WTC11 (cell line): Measurements from ENCODE around the gene ALKBH8. TPM values are rescaled to one million over a fixed set of nuclear protein-coding genes. Genes with fewer than 3 reads are reported as not detected.

Experiments used
- ATAC-seq: fragments of 200-7000 bp; cut with Tn5 transposase; 2 replicates; pipeline ENCODE4 v1.10.0; 2021; ENCODE audit warnings: mild to moderate bottlenecking, moderate library complexity
- CTCF ChIA-PET: fragments of 300-600 bp; sonication (Branson Sonifier 250); formaldehyde crosslinking; loops from one replicate; lab custom pipeline; 2021; ENCODE audit warnings: antibody characterized with exemption; lab: Charles Lee
- POLR2A ChIA-PET: fragments of 350-600 bp; sonication (Branson Sonifier 250); formaldehyde crosslinking; loops from one replicate; lab custom pipeline; 2021; ENCODE audit warnings: antibody characterized with exemption; lab: Charles Lee
- DNase-seq: peaks from one replicate; pipeline ENCODE4 v3.0.0; 2021; ENCODE audit warnings: low spot score
- H3K27ac Mint-ChIP-seq: 2 replicates; pipeline ENCODE4 v1.8.0; 2021; ENCODE audit warnings: mixed read lengths
- H3K27me3 Mint-ChIP-seq: 2 replicates; pipeline ENCODE4 v1.8.0; 2021; ENCODE audit warnings: low read depth, mild to moderate bottlenecking, moderate library complexity, mixed read lengths
- H3K36me3 Mint-ChIP-seq: 2 replicates; pipeline ENCODE4 v1.8.0; 2021; ENCODE audit warnings: mixed read lengths
- H3K4me1 Mint-ChIP-seq: 2 replicates; pipeline ENCODE4 v1.8.0; 2022; ENCODE audit warnings: mixed read lengths
- H3K4me3 Mint-ChIP-seq: 2 replicates; pipeline ENCODE4 v1.8.0; 2021; ENCODE audit warnings: mild to moderate bottlenecking, moderate library complexity, mixed read lengths
- H3K9me3 Mint-ChIP-seq: 2 replicates; pipeline ENCODE4 v1.8.0; 2021; ENCODE audit warnings: mixed read lengths
- E2F1 ChIP-seq: sonication (generic); formaldehyde crosslinking; IDR thresholded peaks from 2 replicates; pipeline ENCODE4 v1.8.0; 2022; ENCODE audit warnings: mild to moderate bottlenecking, missing genetic modification reagents
- ELF4 ChIP-seq: sonication (generic); formaldehyde crosslinking; IDR thresholded peaks from 2 replicates; pipeline ENCODE4 v1.8.1; 2022; ENCODE audit warnings: low read depth, mild to moderate bottlenecking, moderate library complexity, missing genetic modification reagents
- ESRRA ChIP-seq: sonication (generic); formaldehyde crosslinking; IDR thresholded peaks from 2 replicates; pipeline ENCODE4 v1.8.1; 2022; ENCODE audit warnings: mild to moderate bottlenecking, missing genetic modification reagents, borderline replicate concordance
- GABPB1 ChIP-seq: sonication (generic); formaldehyde crosslinking; IDR thresholded peaks from 2 replicates; pipeline ENCODE4 v1.8.1; 2023; ENCODE audit warnings: mild to moderate bottlenecking, missing genetic modification reagents
- GRHL2 ChIP-seq: fragments of 250-450 bp; sonication (Bioruptor Pico); IDR thresholded peaks from 2 replicates; pipeline ENCODE4 v1.8.0; 2022; ENCODE audit warnings: mild to moderate bottlenecking, moderate library complexity; ENCODE audit not compliant: insufficient replicate concordance, severe bottlenecking
- HMGA2 ChIP-seq: fragments of 250-450 bp; sonication (Bioruptor Pico); IDR thresholded peaks from 2 replicates; pipeline ENCODE4 v1.4.0; 2021; ENCODE audit warnings: mild to moderate bottlenecking, moderate library complexity
- IRF2 ChIP-seq: sonication (generic); formaldehyde crosslinking; IDR thresholded peaks from 2 replicates; pipeline ENCODE4 v1.8.0; 2022; ENCODE audit warnings: low read depth, missing genetic modification reagents, borderline replicate concordance
- MXD4 ChIP-seq: fragments of 250-450 bp; sonication (Bioruptor Pico); IDR thresholded peaks from 2 replicates; pipeline ENCODE4 v1.8.0; 2021; ENCODE audit warnings: mild to moderate bottlenecking, moderate library complexity, borderline replicate concordance
- NFYB ChIP-seq: sonication (generic); formaldehyde crosslinking; conservative IDR thresholded peaks from 2 replicates; pipeline ENCODE4 v1.8.0; 2022; ENCODE audit warnings: low read depth, missing genetic modification reagents
- NR3C1 ChIP-seq: sonication (generic); formaldehyde crosslinking; conservative IDR thresholded peaks from 2 replicates; pipeline ENCODE4 v1.8.1; 2023; ENCODE audit warnings: low read depth, mild to moderate bottlenecking, missing genetic modification reagents
- RELA ChIP-seq: sonication (generic); formaldehyde crosslinking; IDR thresholded peaks from 2 replicates; pipeline ENCODE4 v1.8.1; 2022; ENCODE audit warnings: missing genetic modification reagents, mild to moderate bottlenecking, borderline replicate concordance
- SMAD3 ChIP-seq: sonication (generic); formaldehyde crosslinking; IDR thresholded peaks from 2 replicates; pipeline ENCODE4 v1.8.0; 2022; ENCODE audit warnings: missing genetic modification reagents, mild to moderate bottlenecking, borderline replicate concordance
- SMAD4 ChIP-seq: sonication (generic); formaldehyde crosslinking; IDR thresholded peaks from 2 replicates; pipeline ENCODE4 v1.8.0; 2022; ENCODE audit warnings: mild to moderate bottlenecking, missing genetic modification reagents
- SP1 ChIP-seq: sonication (generic); formaldehyde crosslinking; conservative IDR thresholded peaks from 2 replicates; pipeline ENCODE4 v1.8.1; 2022; ENCODE audit warnings: missing genetic modification reagents
- TCF7 ChIP-seq: sonication (generic); formaldehyde crosslinking; IDR thresholded peaks from 2 replicates; pipeline ENCODE4 v1.8.0; 2022; ENCODE audit warnings: mild to moderate bottlenecking, low read depth, missing genetic modification reagents, moderate library complexity
- USF2 ChIP-seq: sonication (generic); formaldehyde crosslinking; IDR thresholded peaks from 2 replicates; pipeline ENCODE4 v1.8.1; 2023; ENCODE audit warnings: mild to moderate bottlenecking, missing genetic modification reagents, moderate library complexity
- ZMAT4 ChIP-seq: fragments of 250-450 bp; sonication (Bioruptor Pico); IDR thresholded peaks from 2 replicates; pipeline ENCODE4 v1.9.0; 2021; ENCODE audit warnings: mild to moderate bottlenecking
- ZNF263 ChIP-seq: sonication (generic); formaldehyde crosslinking; IDR thresholded peaks from 2 replicates; pipeline ENCODE4 v1.8.1; 2022; ENCODE audit warnings: low read depth, mild to moderate bottlenecking, moderate library complexity, missing genetic modification reagents
- ZNF317 ChIP-seq: sonication (generic); formaldehyde crosslinking; IDR thresholded peaks from 2 replicates; pipeline ENCODE4 v1.8.1; 2023; ENCODE audit warnings: low read depth, mild to moderate bottlenecking, moderate library complexity, missing genetic modification reagents, borderline replicate concordance
- ZNF416 ChIP-seq: fragments of 250-450 bp; sonication (Bioruptor Pico); IDR thresholded peaks from 2 replicates; pipeline ENCODE4 v1.9.0; 2021; ENCODE audit warnings: mild to moderate bottlenecking, inconsistent platforms
- ZNF423 ChIP-seq: fragments of 250-450 bp; sonication (Bioruptor Pico); IDR thresholded peaks from 2 replicates; pipeline ENCODE4 v2.1.2; 2022; ENCODE audit warnings: mild to moderate bottlenecking, moderate library complexity
- ZNF671 ChIP-seq: fragments of 250-450 bp; sonication (Bioruptor Pico); IDR thresholded peaks from 2 replicates; pipeline ENCODE4 v1.8.0; 2021; ENCODE audit warnings: mild to moderate bottlenecking
- total RNA-seq: library from RNA; stranded (reverse); gene quantifications from 3 replicates; pipeline ENCODE4 v1.2.3, GENCODE V29; 2021
- TF ChIP-seq, protein P1 (sequence below): sonication (generic); formaldehyde crosslinking; IDR thresholded peaks from 2 replicates; pipeline ENCODE4 v1.8.0; 2023; ENCODE audit warnings: missing genetic modification reagents
- TF ChIP-seq, protein P2 (sequence below): sonication (generic); formaldehyde crosslinking; IDR thresholded peaks from 2 replicates; pipeline ENCODE4 v1.8.0; 2022; ENCODE audit warnings: mild to moderate bottlenecking, missing genetic modification reagents
- TF ChIP-seq, protein P3 (sequence below): sonication (generic); formaldehyde crosslinking; IDR thresholded peaks from 2 replicates; pipeline ENCODE4 v1.8.0; 2023; ENCODE audit warnings: mild to moderate bottlenecking, missing genetic modification reagents
- TF ChIP-seq, protein P4 (sequence below): fragments of 250-450 bp; sonication (Bioruptor Pico); conservative IDR thresholded peaks from 2 replicates; pipeline ENCODE4 v1.9.0; 2021; ENCODE audit warnings: mild to moderate bottlenecking

The ALKBH8 gene
- total RNA-seq, 1 experiment from 2014 or later = 9.5 TPM

GRCh38 chr11:107570015-107570414 lies 4.5 kb upstream of the ALKBH8 start:
- ChIA-PET CTCF (interaction anchor here (0.6 to 1.9 kb wide), 5 partner anchors 21 to 120 kb away, joined by 3 to 9 read pairs (median 4); no protein-coding TSS in a partner anchor), POLR2A (no interaction called here)
- peak; percentile 11 for ATAC-seq
- H3K36me3 Mint-ChIP-seq = no peaks in the 10 kb centered on the region
- H3K27ac Mint-ChIP-seq = no peak overlapping the region
- H3K27me3 Mint-ChIP-seq = no peaks in the 10 kb centered on the region
- H3K4me1 Mint-ChIP-seq = peaks cover 19% of the 10 kb centered on the region
- no peak overlapping the region for H3K4me3 Mint-ChIP-seq
- no peak for DNase-seq
- no peaks in the 10 kb centered on the region for H3K9me3 Mint-ChIP-seq
- TF ChIP-seq, protein P1, sequence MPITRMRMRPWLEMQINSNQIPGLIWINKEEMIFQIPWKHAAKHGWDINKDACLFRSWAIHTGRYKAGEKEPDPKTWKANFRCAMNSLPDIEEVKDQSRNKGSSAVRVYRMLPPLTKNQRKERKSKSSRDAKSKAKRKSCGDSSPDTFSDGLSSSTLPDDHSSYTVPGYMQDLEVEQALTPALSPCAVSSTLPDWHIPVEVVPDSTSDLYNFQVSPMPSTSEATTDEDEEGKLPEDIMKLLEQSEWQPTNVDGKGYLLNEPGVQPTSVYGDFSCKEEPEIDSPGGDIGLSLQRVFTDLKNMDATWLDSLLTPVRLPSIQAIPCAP (CRISPR knock-in tag) = no peak
- TF ChIP-seq GABPB1 (no peak), ESRRA (CRISPR knock-in tag) (no peak), SMAD3 (CRISPR knock-in tag) (no peak), TCF7 (CRISPR knock-in tag) (no peak), SP1 (no peak), SMAD4 (CRISPR knock-in tag) (no peak), IRF2 (CRISPR knock-in tag) (no peak), USF2 (CRISPR knock-in tag) (no peak), ZNF423 (CRISPR knock-in tag) (no peak)
- TF ChIP-seq, protein P2, sequence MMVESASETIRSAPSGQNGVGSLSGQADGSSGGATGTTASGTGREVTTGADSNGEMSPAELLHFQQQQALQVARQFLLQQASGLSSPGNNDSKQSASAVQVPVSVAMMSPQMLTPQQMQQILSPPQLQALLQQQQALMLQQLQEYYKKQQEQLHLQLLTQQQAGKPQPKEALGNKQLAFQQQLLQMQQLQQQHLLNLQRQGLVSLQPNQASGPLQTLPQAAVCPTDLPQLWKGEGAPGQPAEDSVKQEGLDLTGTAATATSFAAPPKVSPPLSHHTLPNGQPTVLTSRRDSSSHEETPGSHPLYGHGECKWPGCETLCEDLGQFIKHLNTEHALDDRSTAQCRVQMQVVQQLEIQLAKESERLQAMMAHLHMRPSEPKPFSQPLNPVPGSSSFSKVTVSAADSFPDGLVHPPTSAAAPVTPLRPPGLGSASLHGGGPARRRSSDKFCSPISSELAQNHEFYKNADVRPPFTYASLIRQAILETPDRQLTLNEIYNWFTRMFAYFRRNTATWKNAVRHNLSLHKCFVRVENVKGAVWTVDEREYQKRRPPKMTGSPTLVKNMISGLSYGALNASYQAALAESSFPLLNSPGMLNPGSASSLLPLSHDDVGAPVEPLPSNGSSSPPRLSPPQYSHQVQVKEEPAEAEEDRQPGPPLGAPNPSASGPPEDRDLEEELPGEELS (CRISPR knock-in tag) = no peak

DNA sequence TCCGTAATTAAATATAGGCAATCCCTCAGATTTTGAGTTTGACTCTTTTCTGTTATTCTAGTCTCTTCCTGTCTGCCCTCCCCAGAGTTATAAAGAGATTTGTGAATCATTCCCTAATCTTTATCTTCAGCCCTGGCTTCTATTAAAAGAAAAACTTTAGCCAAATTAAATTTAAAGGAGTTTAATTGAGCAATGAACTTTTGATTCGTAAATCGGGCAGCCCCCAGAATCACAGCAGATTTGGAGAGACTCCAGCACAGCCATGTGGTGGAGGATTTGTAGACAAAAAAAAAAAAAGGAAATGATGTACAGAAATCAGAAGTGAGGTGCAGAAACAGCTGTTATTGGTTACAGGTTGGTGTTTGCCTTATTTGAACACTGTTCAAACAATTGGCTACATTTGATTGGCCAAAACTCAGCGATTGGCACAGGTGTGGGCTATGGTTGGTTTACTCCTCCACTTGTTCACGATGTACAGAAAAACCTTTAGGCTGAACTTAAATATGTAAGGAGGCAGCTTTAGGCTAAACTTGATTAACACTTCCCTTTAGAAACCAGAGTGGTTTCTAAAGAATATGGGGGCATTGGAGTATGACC lies 2.3 kb upstream of the ALKBH8 start:
- ATAC-seq (no peak), DNase-seq (no peak)
- CTCF ChIA-PET = interaction anchor here (0.7 to 5.6 kb wide), 2 partner anchors 121 to 147 kb away, joined by 3 to 38 read pairs; no protein-coding TSS in a partner anchor
- H3K36me3 Mint-ChIP-seq = no peaks in the 10 kb centered on the region
- peaks cover 30% of the 10 kb centered on the region for H3K4me1 Mint-ChIP-seq
- POLR2A ChIA-PET = no interaction called here
- no peaks in the 10 kb centered on the region for H3K9me3 Mint-ChIP-seq
- no peaks in the 10 kb centered on the region for H3K27me3 Mint-ChIP-seq
- no peak overlapping the region for H3K27ac Mint-ChIP-seq
- H3K4me3 Mint-ChIP-seq = no peak overlapping the region
- TF ChIP-seq ELF4 (CRISPR knock-in tag) (no peak), ZMAT4 (no peak), RELA (CRISPR knock-in tag) (no peak), ZNF317 (no peak), GRHL2 (CRISPR knock-in tag) (no peak), MXD4 (no peak), ZNF263 (no peak), ZNF671 (no peak), NR3C1 (CRISPR knock-in tag) (no peak), HMGA2 (no peak), E2F1 (no peak), ZNF416 (no peak), NFYB (no peak)
- TF ChIP-seq, protein P3, sequence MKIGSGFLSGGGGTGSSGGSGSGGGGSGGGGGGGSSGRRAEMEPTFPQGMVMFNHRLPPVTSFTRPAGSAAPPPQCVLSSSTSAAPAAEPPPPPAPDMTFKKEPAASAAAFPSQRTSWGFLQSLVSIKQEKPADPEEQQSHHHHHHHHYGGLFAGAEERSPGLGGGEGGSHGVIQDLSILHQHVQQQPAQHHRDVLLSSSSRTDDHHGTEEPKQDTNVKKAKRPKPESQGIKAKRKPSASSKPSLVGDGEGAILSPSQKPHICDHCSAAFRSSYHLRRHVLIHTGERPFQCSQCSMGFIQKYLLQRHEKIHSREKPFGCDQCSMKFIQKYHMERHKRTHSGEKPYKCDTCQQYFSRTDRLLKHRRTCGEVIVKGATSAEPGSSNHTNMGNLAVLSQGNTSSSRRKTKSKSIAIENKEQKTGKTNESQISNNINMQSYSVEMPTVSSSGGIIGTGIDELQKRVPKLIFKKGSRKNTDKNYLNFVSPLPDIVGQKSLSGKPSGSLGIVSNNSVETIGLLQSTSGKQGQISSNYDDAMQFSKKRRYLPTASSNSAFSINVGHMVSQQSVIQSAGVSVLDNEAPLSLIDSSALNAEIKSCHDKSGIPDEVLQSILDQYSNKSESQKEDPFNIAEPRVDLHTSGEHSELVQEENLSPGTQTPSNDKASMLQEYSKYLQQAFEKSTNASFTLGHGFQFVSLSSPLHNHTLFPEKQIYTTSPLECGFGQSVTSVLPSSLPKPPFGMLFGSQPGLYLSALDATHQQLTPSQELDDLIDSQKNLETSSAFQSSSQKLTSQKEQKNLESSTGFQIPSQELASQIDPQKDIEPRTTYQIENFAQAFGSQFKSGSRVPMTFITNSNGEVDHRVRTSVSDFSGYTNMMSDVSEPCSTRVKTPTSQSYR (CRISPR knock-in tag) = no peak
- TF ChIP-seq, protein P4, sequence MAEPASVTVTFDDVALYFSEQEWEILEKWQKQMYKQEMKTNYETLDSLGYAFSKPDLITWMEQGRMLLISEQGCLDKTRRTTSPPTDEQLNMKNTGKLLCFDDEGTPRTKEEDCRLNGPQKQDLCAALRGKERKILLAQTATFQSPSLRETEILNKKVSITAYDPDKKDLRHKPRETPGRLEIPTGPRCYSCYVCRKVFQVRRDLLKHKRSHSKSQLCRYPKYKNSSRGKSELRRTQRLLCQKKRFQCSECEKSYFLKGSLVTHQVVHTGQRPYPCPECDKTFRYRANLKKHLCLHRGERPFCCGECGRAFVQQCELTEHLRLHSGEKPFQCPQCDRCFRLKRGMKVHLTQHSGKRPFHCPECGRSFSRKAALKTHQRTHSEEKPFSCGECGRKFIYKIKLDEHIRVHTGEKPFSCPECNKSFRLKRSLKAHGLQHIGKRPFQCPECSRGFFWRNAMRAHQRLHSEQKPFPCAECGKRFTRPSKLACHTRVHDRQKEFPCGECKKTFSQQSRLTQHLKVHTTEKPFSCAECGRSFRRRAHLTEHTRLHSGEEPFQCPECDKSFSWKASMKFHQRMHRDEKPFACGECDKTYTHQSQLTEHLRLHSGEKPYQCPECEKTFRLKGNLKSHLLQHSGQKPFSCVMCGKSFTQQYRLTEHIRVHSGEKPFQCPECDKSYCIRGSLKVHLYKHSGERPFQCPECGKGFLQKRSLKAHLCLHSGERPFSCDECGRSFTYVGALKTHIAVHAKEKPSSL (CRISPR knock-in tag) = no peak
